A673 (cell line): ENCODE results near the gene KAZN. TPM values are rescaled to one million over a fixed set of nuclear protein-coding genes. Genes with fewer than 3 reads are reported as not detected.

Experiments
- BruUV-seq: library from RNA; stranded (reverse); fragments of 400-500 nt; replicated peaks from 2 replicates; lab custom pipeline; 2021; lab: Mats Ljungman, UMichigan
- CTCF ChIA-PET: fragments of 300-600 bp; sonication (Branson Sonifier 250); formaldehyde crosslinking; loops from one replicate; lab custom pipeline; 2022; ENCODE audit warnings: antibody characterized with exemption; lab: Charles Lee
- POLR2A ChIA-PET: fragments of 300-600 bp; sonication (Branson Sonifier 250); formaldehyde crosslinking; loops from one replicate; lab custom pipeline; 2022; ENCODE audit warnings: antibody characterized with exemption; ENCODE audit not compliant: low non-redundant PET; lab: Charles Lee
- DNase-seq: peaks from one replicate; pipeline ENCODE4 v3.0.0-alpha.2; 2015; ENCODE audit warnings: low spot score
- H3K27ac ChIP-seq: fragments of 200-600 bp; sonication (generic); 2 replicates; pipeline ENCODE4 v1.5.1; 2016; ENCODE audit warnings: mixed run types, low read depth, mild to moderate bottlenecking, mixed read lengths, antibody characterized with exemption, low read length; ENCODE audit not compliant: poor library complexity, severe bottlenecking
- H3K27me3 ChIP-seq: fragments of 200-600 bp; sonication (generic); replicated peaks from 2 replicates; pipeline ENCODE4 v1.6.1; 2017; ENCODE audit warnings: mixed run types, low read depth, mild to moderate bottlenecking, mixed read lengths, antibody characterized with exemption, low read length; ENCODE audit not compliant: insufficient read depth, poor library complexity
- H3K36me3 ChIP-seq: fragments of 200-600 bp; sonication (generic); 2 replicates; pipeline ENCODE4 v1.6.1; 2016; ENCODE audit warnings: mixed run types, mild to moderate bottlenecking, mixed read lengths, antibody characterized with exemption, low read length; ENCODE audit not compliant: insufficient read depth, poor library complexity, severe bottlenecking
- H3K4me1 ChIP-seq: fragments of 200-600 bp; sonication (generic); 2 replicates; pipeline ENCODE4 v1.6.1; 2017; ENCODE audit warnings: mixed run types, mild to moderate bottlenecking, mixed read lengths, antibody characterized with exemption, low read length; ENCODE audit not compliant: insufficient read depth, poor library complexity, severe bottlenecking
- H3K4me3 ChIP-seq: fragments of 200-600 bp; sonication (generic); 2 replicates; pipeline ENCODE4 v1.5.1; 2016; ENCODE audit warnings: low read depth, mixed run types, mild to moderate bottlenecking, mixed read lengths, low read length; ENCODE audit not compliant: poor library complexity, severe bottlenecking
- H3K9me3 ChIP-seq: fragments of 200-600 bp; sonication (generic); 2 replicates; pipeline ENCODE4 v1.6.1; 2016; ENCODE audit warnings: mixed run types, low read depth, mild to moderate bottlenecking, mixed read lengths, antibody characterized with exemption, low read length; ENCODE audit not compliant: poor library complexity, severe bottlenecking
- CTCF ChIP-seq: fragments of 300-800, 200-600 bp; sonication (generic); conservative IDR thresholded peaks from 2 replicates; pipeline ENCODE4 v1.5.1; 2017; ENCODE audit warnings: low read depth, mild to moderate bottlenecking, antibody characterized with exemption, low read length, moderate library complexity, mixed read lengths
- EZH2 ChIP-seq: fragments of 200-600 bp; sonication (generic); IDR thresholded peaks from 2 replicates; pipeline ENCODE4 v1.6.1; 2017; ENCODE audit warnings: borderline replicate concordance, low read depth, mild to moderate bottlenecking, mixed read lengths, antibody characterized with exemption, low read length; ENCODE audit not compliant: poor library complexity, severe bottlenecking
- intact Hi-C: fragments of 100-400 bp; cut with micrococcal nuclease; formaldehyde crosslinking; loops from one replicate; pipeline ENCODE4 v1.10.0; 2022; ENCODE audit not compliant: unreplicated experiment
- total RNA-seq: library from RNA; stranded (reverse); gene quantifications from 2 replicates; pipeline ENCODE4 v1.2.3, GENCODE V29; 2021

Gene KAZN
- total RNA-seq, 1 experiment from 2014 or later: 8.0 TPM

GRCh38 chr1:14678011-14678638, 79.6 kb downstream of the KAZN start:
- no peaks in the 10 kb centered on the region for H3K27me3 ChIP-seq
- H3K9me3 ChIP-seq: no peaks in the 10 kb centered on the region
- TF ChIP-seq CTCF (no peak), EZH2 (no peak)
- intact Hi-C loops: no loop called here
- no peak overlapping the region for H3K4me3 ChIP-seq
- DNase-seq: no peak
- BruUV-seq: no TSS peak
- H3K36me3 ChIP-seq: no peaks in the 10 kb centered on the region
- H3K4me1 ChIP-seq: no peaks in the 10 kb centered on the region
- H3K27ac ChIP-seq: no peak overlapping the region
- ChIA-PET CTCF (no interaction called here), POLR2A (no interaction called here)

- Histone ChIP-seq H3K27ac (no peak overlapping the region), H3K9me3 (no peaks in the 10 kb centered on the region), H3K4me3 (no peak overlapping the region), H3K4me1 (no peaks in the 10 kb centered on the region), H3K27me3 (no peaks in the 10 kb centered on the region), H3K36me3 (no peaks in the 10 kb centered on the region)
- ChIA-PET POLR2A (interaction anchor here (0.6 kb wide), 2 partner anchors 61 to 1096 kb away, joined by 3 to 7 read pairs; no protein-coding TSS in a partner anchor), CTCF (no interaction called here)
- intact Hi-C loops: no loop called here
- BruUV-seq: no TSS peak
- no peak for DNase-seq
- no peak for TF ChIP-seq EZH2
- TF ChIP-seq CTCF: no peak
Observed at GRCh38 chr1:14679027-14679688, 80.7 kb downstream of the KAZN start.

- no peaks in the 10 kb centered on the region for H3K27me3 ChIP-seq
- H3K9me3 ChIP-seq: no peaks in the 10 kb centered on the region
- DNase-seq: no peak
- ChIA-PET POLR2A (no interaction called here), CTCF (no interaction called here)
- no peak overlapping the region for H3K4me3 ChIP-seq
- H3K27ac ChIP-seq: no peak overlapping the region
- BruUV-seq: no TSS peak
- intact Hi-C loops: no loop called here
- no peaks in the 10 kb centered on the region for H3K36me3 ChIP-seq
- no peak for TF ChIP-seq EZH2
- no peak for TF ChIP-seq CTCF
- no peaks in the 10 kb centered on the region for H3K4me1 ChIP-seq
Observed at GRCh38 chr1:14681182-14681581, 82.7 kb downstream of the KAZN start.
